ENCODE data around the gene TMPRSS13. TPM values are rescaled to one million over a fixed set of nuclear protein-coding genes. Genes with fewer than 3 reads are reported as not detected.

TMPRSS13 gene
- total RNA-seq, 3 donors from 2014 or later (not counting 1 experiment from before 2014, with no cell fraction given): 1.6 to 1.8 (median 1.8) TPM

GRCh38 chr11:117900720-117901440 lies 28.3 kb downstream of the TMPRSS13 start:
- Mint-ChIP-seq H3K27ac (no peak overlapping the region), H3K27me3 (ENCODE audit: low read depth in 2 of 2) (peaks cover 5 to 13% of the 10 kb centered on the region in 2 donors), H3K9me3 (no peaks in the 10 kb centered on the region), H3K4me3 (no peak overlapping the region), H3K4me1 (peaks cover 0 to 5% of the 10 kb centered on the region in 2 donors), H3K36me3 (no peaks in the 10 kb centered on the region)
- TF ChIP-seq, protein P1, sequence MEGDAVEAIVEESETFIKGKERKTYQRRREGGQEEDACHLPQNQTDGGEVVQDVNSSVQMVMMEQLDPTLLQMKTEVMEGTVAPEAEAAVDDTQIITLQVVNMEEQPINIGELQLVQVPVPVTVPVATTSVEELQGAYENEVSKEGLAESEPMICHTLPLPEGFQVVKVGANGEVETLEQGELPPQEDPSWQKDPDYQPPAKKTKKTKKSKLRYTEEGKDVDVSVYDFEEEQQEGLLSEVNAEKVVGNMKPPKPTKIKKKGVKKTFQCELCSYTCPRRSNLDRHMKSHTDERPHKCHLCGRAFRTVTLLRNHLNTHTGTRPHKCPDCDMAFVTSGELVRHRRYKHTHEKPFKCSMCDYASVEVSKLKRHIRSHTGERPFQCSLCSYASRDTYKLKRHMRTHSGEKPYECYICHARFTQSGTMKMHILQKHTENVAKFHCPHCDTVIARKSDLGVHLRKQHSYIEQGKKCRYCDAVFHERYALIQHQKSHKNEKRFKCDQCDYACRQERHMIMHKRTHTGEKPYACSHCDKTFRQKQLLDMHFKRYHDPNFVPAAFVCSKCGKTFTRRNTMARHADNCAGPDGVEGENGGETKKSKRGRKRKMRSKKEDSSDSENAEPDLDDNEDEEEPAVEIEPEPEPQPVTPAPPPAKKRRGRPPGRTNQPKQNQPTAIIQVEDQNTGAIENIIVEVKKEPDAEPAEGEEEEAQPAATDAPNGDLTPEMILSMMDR (IDR thresholded peaks at IDR 0.05): no peak
- Histone ChIP-seq H3K36me3 (ENCODE audit: control insufficient read depth, insufficient read depth, low read length) (no peaks in the 10 kb centered on the region), H3K27ac (ENCODE audit: low read length) (no peak overlapping the region), H3K27me3 (ENCODE audit: control insufficient read depth, insufficient read depth, low read length) (no peaks in the 10 kb centered on the region), H3K4me1 (ENCODE audit: control insufficient read depth, insufficient read depth, low read length) (peaks cover 12% of the 10 kb centered on the region), H3K4me3 (ENCODE audit: low read length) (no peak overlapping the region), H3K9me3 (ENCODE audit: control insufficient read depth, insufficient read depth, low read length) (no peaks in the 10 kb centered on the region)
- intact Hi-C loops (cut with micrococcal nuclease): no loop called here
- ATAC-seq (no peak), DNase-seq (no peak)
- 94% methylated on average over 11 of the region's 11 CpGs for WGBS (ENCODE audit: insufficient coverage)

DNA sequence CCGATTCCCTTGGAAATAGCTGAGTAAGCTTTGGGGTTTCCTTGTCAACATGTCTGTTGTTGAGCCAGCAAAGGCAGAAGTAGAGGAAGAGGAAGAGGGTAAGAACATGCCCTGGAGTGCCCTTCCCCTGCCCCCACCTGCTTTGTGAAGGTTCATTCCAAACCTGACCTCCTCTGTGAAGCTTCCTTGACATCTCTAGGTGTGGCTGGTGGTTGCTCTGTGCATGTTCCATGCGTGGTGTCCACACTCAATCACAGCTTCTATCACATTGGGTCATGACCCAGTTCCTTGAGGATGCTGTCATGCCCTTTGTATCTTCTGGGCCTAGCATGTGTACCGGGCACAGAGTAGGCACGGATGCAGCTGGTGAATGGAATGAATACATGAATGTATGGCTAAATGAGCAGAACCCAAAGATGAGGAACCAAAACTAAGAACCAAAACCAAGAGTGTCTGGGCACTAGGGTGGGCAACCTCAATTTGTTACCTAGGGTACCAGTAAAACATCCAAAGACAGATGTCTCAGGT lies 29.0 kb downstream of the TMPRSS13 start:
- H3K4me1 Mint-ChIP-seq: peaks cover 0 to 5% of the 10 kb centered on the region in 2 donors
- Histone ChIP-seq H3K27me3 (ENCODE audit: control insufficient read depth, insufficient read depth, low read length) (no peaks in the 10 kb centered on the region), H3K9me3 (ENCODE audit: control insufficient read depth, insufficient read depth, low read length) (no peaks in the 10 kb centered on the region), H3K4me1 (ENCODE audit: control insufficient read depth, insufficient read depth, low read length) (peaks cover 12% of the 10 kb centered on the region), H3K36me3 (ENCODE audit: control insufficient read depth, insufficient read depth, low read length) (no peaks in the 10 kb centered on the region), H3K4me3 (ENCODE audit: low read length) (no peak overlapping the region), H3K27ac (ENCODE audit: low read length) (no peak overlapping the region)
- no peaks in the 10 kb centered on the region for H3K9me3 Mint-ChIP-seq
- no peak overlapping the region for H3K4me3 Mint-ChIP-seq
- H3K36me3 Mint-ChIP-seq: no peaks in the 10 kb centered on the region
- ATAC-seq: no peak
- DNase-seq: no peak
- H3K27ac Mint-ChIP-seq: no peak overlapping the region
- TF ChIP-seq, protein P1 (IDR thresholded peaks at IDR 0.05): no peak
- peaks cover 5 to 16% of the 10 kb centered on the region in 2 donors for H3K27me3 Mint-ChIP-seq (ENCODE audit: low read depth in 2 of 2)
- intact Hi-C loops (cut with micrococcal nuclease): no loop called here
- 47% methylated on average over 4 of the region's 4 CpGs for WGBS (ENCODE audit: insufficient coverage)

- no peak overlapping the region for H3K27ac ChIP-seq (ENCODE audit: low read length)
- TF ChIP-seq, protein P1 (IDR thresholded peaks at IDR 0.05): no peak
- no peaks in the 10 kb centered on the region for H3K27me3 ChIP-seq (ENCODE audit: control insufficient read depth, insufficient read depth, low read length)
- ATAC-seq (no peak), DNase-seq (no peak)
- H3K27me3 Mint-ChIP-seq (ENCODE audit: low read depth in 2 of 2): peaks cover 10 to 31% of the 10 kb centered on the region in 2 donors
- intact Hi-C loops (cut with micrococcal nuclease): no loop called here
- no peaks in the 10 kb centered on the region for H3K36me3 ChIP-seq (ENCODE audit: control insufficient read depth, insufficient read depth, low read length)
- peaks cover 6% of the 10 kb centered on the region for H3K36me3 Mint-ChIP-seq
- 93% methylated on average over 4 of the region's 4 CpGs for WGBS (ENCODE audit: insufficient coverage)
- no peak overlapping the region for H3K27ac Mint-ChIP-seq
- peaks cover 0 to 5% of the 10 kb centered on the region in 2 donors for H3K4me1 Mint-ChIP-seq
- H3K4me1 ChIP-seq (ENCODE audit: control insufficient read depth, insufficient read depth, low read length): peaks cover 12% of the 10 kb centered on the region
- H3K4me3 Mint-ChIP-seq: no peak overlapping the region
- no peaks in the 10 kb centered on the region for H3K9me3 Mint-ChIP-seq
- H3K4me3 ChIP-seq (ENCODE audit: low read length): no peak overlapping the region
- no peaks in the 10 kb centered on the region for H3K9me3 ChIP-seq (ENCODE audit: control insufficient read depth, insufficient read depth, low read length)
Measured at GRCh38 chr11:117898059-117898458, 31.1 kb downstream of the TMPRSS13 start.

Measured in natural killer cell (primary cell).